CD14-positive monocyte (primary cell): ENCODE data around the gene PRKN. TPM values are rescaled to one million over a fixed set of nuclear protein-coding genes. Genes with fewer than 3 reads are reported as not detected.

Experiments used
- DNase-seq, 3 donors: peaks; one replicate each; pipeline ENCODE4 v3.0.0-alpha.2; 2011 to 2022
- H2AFZ ChIP-seq: 2 replicates; pipeline ENCODE4 v1.6.0; 2012; ENCODE audit warnings: mild to moderate bottlenecking, low read depth, low read length, inconsistent platforms; ENCODE audit not compliant: insufficient read depth, poor library complexity, severe bottlenecking
- H3K27ac ChIP-seq, 2 donors: 1 replicate in 1 of 2; 2 replicates in 1 of 2; pipeline ENCODE4 v1.5.1; 2012 to 2013; ENCODE audit warnings: low read length in 2 of 2, control low read depth in 1 of 2, inconsistent platforms in 1 of 2, low read depth in 1 of 2, mild to moderate bottlenecking in 1 of 2
- H3K27me3 ChIP-seq, 2 donors: one replicate each; pipeline versions ENCODE4 v1.6.0 to v1.6.1; 2011 to 2013; ENCODE audit warnings: low read length in 2 of 2; ENCODE audit not compliant: control insufficient read depth in 2 of 2, insufficient read depth in 2 of 2
- H3K36me3 ChIP-seq, 2 donors: replicated peaks in 1 of 2; 1 replicate in 1 of 2; 2 replicates in 1 of 2; pipeline versions ENCODE4 v1.5.1 to v1.6.1; 2012 to 2013; ENCODE audit warnings: low read length in 2 of 2, control low read depth in 1 of 2, inconsistent platforms in 1 of 2, mild to moderate bottlenecking in 1 of 2; ENCODE audit not compliant: insufficient read depth in 2 of 2, control insufficient read depth in 1 of 2
- H3K4me1 ChIP-seq, 2 donors: 1 replicate in 1 of 2; 2 replicates in 1 of 2; pipeline versions ENCODE4 v1.5.1 to v1.6.1; 2012 to 2013; ENCODE audit warnings: low read length in 2 of 2, control low read depth in 1 of 2, inconsistent platforms in 1 of 2, mild to moderate bottlenecking in 1 of 2, moderate library complexity in 1 of 2; ENCODE audit not compliant: insufficient read depth in 2 of 2, control insufficient read depth in 1 of 2
- H3K4me2 ChIP-seq: replicated peaks from 2 replicates; pipeline ENCODE3; 2012; ENCODE audit warnings: low read length, moderate library complexity, mild to moderate bottlenecking; ENCODE audit not compliant: poor library complexity, severe bottlenecking; ENCODE audit errors: extremely low read depth
- H3K4me3 ChIP-seq, 3 experiments: fragments of 200-600 bp in 1 of 3; sonication (generic) in 1 of 3; replicated peaks in 1 of 3; 1 replicate in 2 of 3; 2 replicates in 1 of 3; pipeline ENCODE4 v1.5.1; 2011 to 2013; ENCODE audit warnings: low read length in 3 of 3, mild to moderate bottlenecking in 3 of 3, control low read depth in 2 of 3, low read depth in 2 of 3, inconsistent platforms in 1 of 3, moderate library complexity in 1 of 3
- H3K79me2 ChIP-seq: 2 replicates; pipeline ENCODE4 v1.6.0; 2012; ENCODE audit warnings: mild to moderate bottlenecking, control low read depth, inconsistent platforms, low read length, moderate library complexity; ENCODE audit not compliant: insufficient read depth
- H3K9ac ChIP-seq: 2 replicates; pipeline ENCODE4 v1.6.0; 2017; ENCODE audit warnings: low read length, mild to moderate bottlenecking; ENCODE audit not compliant: insufficient read depth, poor library complexity, severe bottlenecking
- H3K9me3 ChIP-seq, 2 donors: replicated peaks in 1 of 2; 1 replicate in 1 of 2; 2 replicates in 1 of 2; pipeline versions ENCODE4 v1.5.1 to v1.6.1; 2012 to 2013; ENCODE audit warnings: low read length in 2 of 2, control low read depth in 1 of 2; ENCODE audit not compliant: control insufficient read depth in 1 of 2, insufficient read depth in 1 of 2
- H4K20me1 ChIP-seq: 2 replicates; pipeline ENCODE4 v1.6.0; 2012; ENCODE audit warnings: mild to moderate bottlenecking, low read length, control low read depth, moderate library complexity; ENCODE audit not compliant: insufficient read depth
- H3K27ac Mint-ChIP-seq, 7 donors: one replicate each; pipeline ENCODE4 v1.8.0; 2020; ENCODE audit warnings: mild to moderate bottlenecking in 7 of 7, mixed read lengths in 7 of 7, moderate library complexity in 6 of 7, inconsistent platforms in 2 of 7
- H3K27me3 Mint-ChIP-seq, 3 donors: one replicate each; pipeline ENCODE4 v1.8.0; 2021 to 2022; ENCODE audit warnings: low read depth in 3 of 3, mild to moderate bottlenecking in 3 of 3, mixed read lengths in 3 of 3, moderate library complexity in 3 of 3, inconsistent platforms in 1 of 3
- H3K36me3 Mint-ChIP-seq, 2 donors: one replicate each; pipeline ENCODE4 v1.8.0; 2020; ENCODE audit warnings: mixed read lengths in 2 of 2, inconsistent platforms in 1 of 2, mild to moderate bottlenecking in 1 of 2
- H3K4me1 Mint-ChIP-seq: one replicate; pipeline ENCODE4 v1.8.0; 2020; ENCODE audit warnings: mild to moderate bottlenecking, mixed read lengths
- H3K4me3 Mint-ChIP-seq, 2 donors: one replicate each; pipeline ENCODE4 v1.8.0; 2020; ENCODE audit warnings: mild to moderate bottlenecking in 2 of 2, mixed read lengths in 2 of 2, moderate library complexity in 1 of 2
- H3K9me3 Mint-ChIP-seq, 7 donors: one replicate each; pipeline ENCODE4 v1.8.0; 2020 to 2022; ENCODE audit warnings: mixed read lengths in 7 of 7, mild to moderate bottlenecking in 6 of 7, moderate library complexity in 6 of 7, inconsistent platforms in 2 of 7
- CTCF ChIP-seq: fragments of 200-600 bp; IDR thresholded peaks from one replicate; pipeline ENCODE4 v1.8.0; 2022; ENCODE audit warnings: antibody characterized with exemption, mild to moderate bottlenecking
- WGBS: methylation state at CpG from one replicate; pipeline ENCODE4 v1.1.5; 2013; ENCODE audit warnings: missing lambda C conversion rate; ENCODE audit not compliant: insufficient coverage; 5-methylcytosine and 5-hydroxymethylcytosine counted together
- intact Hi-C, 2 donors: fragments of 100-400 bp; cut with micrococcal nuclease; formaldehyde crosslinking; loops; one replicate each; pipeline versions ENCODE4 v1.15.0 to v1.15.1; 2023
- polyA plus RNA-seq, 3 donors: library from polyadenylated mRNA; depleted of rRNA in 1 of 3; unstranded in 2 of 3; stranded (reverse) in 1 of 3; fragments of 300-500 nt in 2 of 3; fragments of >200 nt in 1 of 3; fragmentation: Illumina TruSeq in 2 of 3; gene quantifications; 1 replicate in 2 of 3; 2 replicates in 1 of 3; pipeline ENCODE4 v1.2.3, GENCODE V29; 2012 to 2021

Gene PRKN
- polyA plus RNA-seq, 3 donors: 0.19 to 0.21 TPM; not detected in 1

- Mint-ChIP-seq H3K9me3 (peaks cover 0 to 10% (median 7%) of the 10 kb centered on the region in 7 donors), H3K27me3 (peaks cover 0 to 4% (median 2%) of the 10 kb centered on the region in 3 donors), H3K36me3 (no peaks in the 10 kb centered on the region), H3K27ac (no peak overlapping the region), H3K4me3 (no peak overlapping the region), H3K4me1 (no peaks in the 10 kb centered on the region)
- Histone ChIP-seq H4K20me1 (no peaks in the 10 kb centered on the region), H3K27ac (no peak overlapping the region), H3K27me3 (no peaks in the 10 kb centered on the region), H3K79me2 (no peaks in the 10 kb centered on the region), H3K9me3 (peaks cover 0 to 6% of the 10 kb centered on the region in 2 donors), H2AFZ (no peak overlapping the region), H3K4me2 (no peak overlapping the region), H3K9ac (no peak overlapping the region), H3K36me3 (no peaks in the 10 kb centered on the region), H3K4me3 (no peak overlapping the region), H3K4me1 (no peaks in the 10 kb centered on the region)
- DNase-seq: no peak
- TF ChIP-seq CTCF: no peak
- WGBS: no CpG with 5 or more reads among the region's 1 CpG
- intact Hi-C loops: no loop called here
Observed at GRCh38 chr6:162719528-162719927, 8.0 kb downstream of the PRKN start.

- WGBS: 92% methylated on average over 6 of the region's 6 CpGs
- no peaks in the 10 kb centered on the region for H3K36me3 ChIP-seq
- Mint-ChIP-seq H3K9me3 (peaks cover 3 to 10% (median 7%) of the 10 kb centered on the region in 7 donors), H3K27ac (no peak overlapping the region), H3K27me3 (peaks cover 0 to 4% (median 2%) of the 10 kb centered on the region in 3 donors), H3K4me3 (no peak overlapping the region), H3K36me3 (no peaks in the 10 kb centered on the region), H3K4me1 (peaks cover 8% of the 10 kb centered on the region)
- no peaks in the 10 kb centered on the region for H4K20me1 ChIP-seq
- H2AFZ ChIP-seq: no peak overlapping the region
- H3K4me1 ChIP-seq: peaks cover 0 to 6% of the 10 kb centered on the region in 2 donors
- no peaks in the 10 kb centered on the region for H3K27me3 ChIP-seq
- H3K4me3 ChIP-seq: no peak overlapping the region
- H3K79me2 ChIP-seq: no peaks in the 10 kb centered on the region
- H3K9ac ChIP-seq: no peak overlapping the region
- intact Hi-C loops: no loop called here
- no peak overlapping the region for H3K27ac ChIP-seq
- no peak for DNase-seq
- H3K4me2 ChIP-seq: no peak overlapping the region
- TF ChIP-seq CTCF: no peak
- H3K9me3 ChIP-seq: peaks cover 0 to 6% of the 10 kb centered on the region in 2 donors
Observed at GRCh38 chr6:162715601-162716000, 12.0 kb downstream of the PRKN start.
